HG03097 (cell line): Measurements from ENCODE around the gene LPIN3.

Source experiments
- ATAC-seq: cut with Tn5 transposase; IDR thresholded peaks from one replicate; pipeline ENCODE4 v1.9.1; 2021; ENCODE audit not compliant: unreplicated experiment, low FRiP score

LPIN3 gene

GRCh38 chr20:41348430-41349172 is 8.0 kb downstream of the LPIN3 start:
- no peak for ATAC-seq

- ATAC-seq = no peak
These were observed 8.6 kb downstream of the LPIN3 start for GRCh38 chr20:41349266-41349665.

- ATAC-seq = no peak
These were observed 9.3 kb downstream of the LPIN3 start for GRCh38 chr20:41349943-41350342.

GRCh38 chr20:41350408-41350962 is 9.9 kb downstream of the LPIN3 start:
- ATAC-seq = no peak

GRCh38 chr20:41352106-41352505 is 11.5 kb downstream of the LPIN3 start:
- ATAC-seq = no peak

- ATAC-seq = no peak
These were observed 12.0 kb downstream of the LPIN3 start for GRCh38 chr20:41352666-41353065.

- no peak for ATAC-seq
These were observed 12.9 kb downstream of the LPIN3 start for GRCh38 chr20:41353530-41353929.

- ATAC-seq = no peak
These were observed 14.6 kb downstream of the LPIN3 start for GRCh38 chr20:41355192-41355591.

GRCh38 chr20:41355598-41356203 is 15.1 kb downstream of the LPIN3 start:
- no peak for ATAC-seq

- ATAC-seq = no peak
These were observed 16.3 kb downstream of the LPIN3 start for GRCh38 chr20:41356951-41357350.

GRCh38 chr20:41357424-41358163 is 17.0 kb downstream of the LPIN3 start:
- no peak for ATAC-seq

- no peak for ATAC-seq
These were observed 17.6 kb downstream of the LPIN3 start for GRCh38 chr20:41358230-41358629.

- no peak for ATAC-seq
These were observed 18.1 kb downstream of the LPIN3 start for GRCh38 chr20:41358717-41359116.

GRCh38 chr20:41359541-41360011 is 19.0 kb downstream of the LPIN3 start:
- ATAC-seq = no peak

GRCh38 chr20:41360831-41361756 is 20.5 kb downstream of the LPIN3 start:
- ATAC-seq = no peak

GRCh38 chr20:41361757-41362747 is 21.4 kb downstream of the LPIN3 start:
- ATAC-seq = no peak

GRCh38 chr20:41362748-41363140 is 22.1 kb downstream of the LPIN3 start:
- ATAC-seq = no peak

- no peak for ATAC-seq
These were observed 23.0 kb downstream of the LPIN3 start for GRCh38 chr20:41363601-41364000.

- ATAC-seq = no peak
These were observed 23.7 kb downstream of the LPIN3 start for GRCh38 chr20:41364236-41364855.
